GM13977 (cell line): ENCODE measurements around the gene TMEM179.

Experiments
- DNase-seq: peaks from one replicate; pipeline ENCODE4 v3.0.0; 2012; ENCODE audit warnings: low spot score
- in situ Hi-C: fragments of 300-500 bp; cut with MboI; formaldehyde crosslinking; loops from one replicate; pipeline ENCODE4 v1.12.0; 2022; ENCODE audit warnings: low sequenced_read_pairs, low pct_unique_long_range_greater_than_20kb, mixed read lengths, inconsistent platforms; ENCODE audit not compliant: unreplicated experiment
- TF ChIP-seq, protein P1 (sequence below): IDR thresholded peaks from 2 replicates; pipeline ENCODE4 v1.5.1; 2012; ENCODE audit warnings: mild to moderate bottlenecking, control low read depth; ENCODE audit not compliant: insufficient read depth; ENCODE audit errors: extremely low read depth, missing control alignments

Gene TMEM179

DNA sequence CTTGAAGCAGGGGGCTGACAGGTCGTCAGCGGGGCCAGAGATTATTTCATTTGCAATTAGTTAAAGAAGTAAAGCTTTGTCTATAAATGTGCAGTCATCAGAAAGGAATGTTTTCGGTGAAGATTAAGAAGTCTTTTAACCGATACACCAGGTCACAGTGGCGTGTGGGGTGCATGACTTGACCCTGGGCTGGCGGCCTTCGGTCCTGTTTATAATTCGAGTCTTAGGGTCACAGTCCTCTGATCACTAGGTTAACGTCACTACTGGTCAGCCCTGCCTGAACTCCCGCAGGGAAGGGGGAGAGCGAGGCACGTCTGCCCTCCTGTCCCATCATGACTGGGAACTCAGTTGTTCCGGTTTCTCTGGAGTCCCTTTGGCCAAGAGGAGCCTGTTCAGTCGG is 30.0 kb downstream of the TMEM179 start:
- in situ Hi-C loops = no loop called here
- TF ChIP-seq, protein P1, sequence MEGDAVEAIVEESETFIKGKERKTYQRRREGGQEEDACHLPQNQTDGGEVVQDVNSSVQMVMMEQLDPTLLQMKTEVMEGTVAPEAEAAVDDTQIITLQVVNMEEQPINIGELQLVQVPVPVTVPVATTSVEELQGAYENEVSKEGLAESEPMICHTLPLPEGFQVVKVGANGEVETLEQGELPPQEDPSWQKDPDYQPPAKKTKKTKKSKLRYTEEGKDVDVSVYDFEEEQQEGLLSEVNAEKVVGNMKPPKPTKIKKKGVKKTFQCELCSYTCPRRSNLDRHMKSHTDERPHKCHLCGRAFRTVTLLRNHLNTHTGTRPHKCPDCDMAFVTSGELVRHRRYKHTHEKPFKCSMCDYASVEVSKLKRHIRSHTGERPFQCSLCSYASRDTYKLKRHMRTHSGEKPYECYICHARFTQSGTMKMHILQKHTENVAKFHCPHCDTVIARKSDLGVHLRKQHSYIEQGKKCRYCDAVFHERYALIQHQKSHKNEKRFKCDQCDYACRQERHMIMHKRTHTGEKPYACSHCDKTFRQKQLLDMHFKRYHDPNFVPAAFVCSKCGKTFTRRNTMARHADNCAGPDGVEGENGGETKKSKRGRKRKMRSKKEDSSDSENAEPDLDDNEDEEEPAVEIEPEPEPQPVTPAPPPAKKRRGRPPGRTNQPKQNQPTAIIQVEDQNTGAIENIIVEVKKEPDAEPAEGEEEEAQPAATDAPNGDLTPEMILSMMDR = no peak
- DNase-seq = no peak

DNA sequence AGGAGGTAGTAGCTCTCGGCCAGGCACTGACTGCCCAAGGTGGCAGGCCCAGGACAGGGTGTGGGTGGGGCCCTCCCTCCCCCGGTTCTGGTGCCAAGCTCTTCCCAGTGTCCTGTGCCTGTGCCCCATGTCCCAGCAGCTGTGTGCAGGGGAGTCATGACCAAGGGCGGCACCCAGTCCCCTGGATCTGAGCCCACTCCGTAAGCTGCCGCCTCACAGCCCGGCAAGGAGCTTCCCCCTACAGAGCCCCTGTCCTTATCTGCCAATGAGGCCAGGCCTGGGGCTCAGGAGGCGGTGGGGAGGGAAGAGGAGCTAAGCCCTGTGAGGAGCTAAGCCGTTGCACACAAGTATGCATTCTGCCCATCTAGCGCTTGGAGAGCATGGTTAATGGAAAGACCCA is 30.6 kb downstream of the TMEM179 start:
- TF ChIP-seq, protein P1 = no peak
- in situ Hi-C loops = no loop called here
- DNase-seq = no peak

DNA sequence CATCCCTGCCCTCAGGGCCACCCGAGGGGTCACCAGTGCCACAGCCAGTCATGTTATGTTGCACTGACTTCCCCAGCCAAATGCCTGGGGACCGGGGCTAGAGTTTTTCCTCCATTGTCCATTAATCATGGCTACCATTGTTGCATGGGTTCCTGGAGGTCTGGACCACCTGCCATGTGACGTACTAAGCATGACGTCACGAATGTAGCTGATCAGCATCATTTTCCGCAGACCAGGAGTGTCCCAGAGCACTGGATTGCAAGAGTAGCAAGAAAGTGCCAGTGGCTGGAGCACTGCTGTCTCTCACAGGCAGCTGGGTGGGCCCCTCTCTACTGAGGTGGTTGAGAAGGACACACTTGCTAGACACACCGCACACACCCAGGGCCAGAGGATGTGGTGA is 31.9 kb downstream of the TMEM179 start:
- TF ChIP-seq, protein P1 = no peak
- in situ Hi-C loops = no loop called here
- DNase-seq = no peak

DNA sequence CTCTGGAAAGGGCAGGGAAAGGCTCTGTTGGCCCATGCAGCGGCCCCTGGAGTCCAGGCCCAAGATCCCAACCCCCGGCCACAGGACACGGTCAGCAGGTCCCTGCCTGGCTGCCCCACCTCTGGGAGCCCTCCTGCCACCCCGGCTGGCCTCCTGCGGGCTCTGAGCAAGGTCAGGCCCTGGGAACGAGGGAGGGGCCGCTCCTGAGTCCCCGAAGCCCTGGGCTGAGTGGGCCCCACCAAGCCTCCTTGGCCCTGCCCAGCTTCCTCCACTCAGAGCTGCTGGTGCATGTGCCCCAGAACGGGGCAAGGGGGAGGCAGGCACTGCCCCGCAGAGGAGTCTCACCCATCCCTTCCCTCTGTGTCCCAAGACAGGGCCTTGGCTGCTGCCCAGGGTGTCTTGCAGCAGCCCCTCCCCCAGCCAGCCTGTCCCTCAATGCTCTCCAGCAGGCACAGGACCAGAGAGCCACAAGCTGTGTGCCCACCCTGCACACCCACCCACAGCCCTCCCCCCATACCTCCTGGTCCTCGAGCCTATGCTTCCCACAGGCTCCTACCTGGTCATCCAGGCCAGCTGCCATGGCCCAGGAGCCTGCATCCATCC is 32.4 kb downstream of the TMEM179 start:
- no peak for DNase-seq
- in situ Hi-C loops = no loop called here
- TF ChIP-seq, protein P1 = no peak

DNA sequence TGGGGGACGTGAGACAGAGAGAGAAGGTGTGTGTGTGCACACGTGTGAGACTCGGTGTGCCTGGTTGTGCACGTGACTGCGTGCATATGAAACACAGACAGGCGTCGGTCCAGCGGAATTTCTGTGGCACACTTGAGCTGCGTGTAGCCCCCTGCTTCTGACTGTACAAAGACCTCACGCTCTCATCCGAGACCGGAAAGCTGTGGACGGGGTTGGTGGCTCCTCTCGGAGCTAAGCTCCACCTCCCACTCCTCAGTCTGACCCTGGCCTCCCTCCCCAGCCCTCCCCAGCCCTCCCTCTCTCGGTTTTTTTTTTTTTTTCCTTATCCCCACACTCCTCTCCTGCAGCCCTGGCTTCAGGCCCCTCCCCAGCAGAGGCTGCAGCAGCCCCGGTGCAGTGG is 33.3 kb downstream of the TMEM179 start:
- no peak for DNase-seq
- in situ Hi-C loops = no loop called here
- TF ChIP-seq, protein P1 = no peak

DNA sequence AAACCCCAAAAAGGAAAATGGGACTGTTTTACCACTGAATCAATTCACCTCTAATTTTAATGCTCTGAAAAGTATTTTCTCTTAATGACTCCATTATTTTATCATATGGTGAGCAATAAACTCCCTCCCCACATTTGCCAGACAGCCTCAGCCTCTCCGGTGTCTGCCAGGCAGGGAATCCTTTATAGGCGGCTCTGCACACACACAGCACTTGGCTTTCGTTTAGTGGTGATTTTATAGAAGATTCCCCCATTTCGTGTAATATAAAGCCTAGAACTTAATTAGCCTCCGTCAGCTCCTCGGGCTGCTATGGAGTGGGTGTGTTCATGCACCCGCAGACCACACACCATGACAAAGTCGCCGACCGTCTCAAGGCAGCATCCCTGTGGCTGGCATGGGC is 35.1 kb downstream of the TMEM179 start:
- TF ChIP-seq, protein P1 = no peak
- no peak for DNase-seq
- in situ Hi-C loops = no loop called here

DNA sequence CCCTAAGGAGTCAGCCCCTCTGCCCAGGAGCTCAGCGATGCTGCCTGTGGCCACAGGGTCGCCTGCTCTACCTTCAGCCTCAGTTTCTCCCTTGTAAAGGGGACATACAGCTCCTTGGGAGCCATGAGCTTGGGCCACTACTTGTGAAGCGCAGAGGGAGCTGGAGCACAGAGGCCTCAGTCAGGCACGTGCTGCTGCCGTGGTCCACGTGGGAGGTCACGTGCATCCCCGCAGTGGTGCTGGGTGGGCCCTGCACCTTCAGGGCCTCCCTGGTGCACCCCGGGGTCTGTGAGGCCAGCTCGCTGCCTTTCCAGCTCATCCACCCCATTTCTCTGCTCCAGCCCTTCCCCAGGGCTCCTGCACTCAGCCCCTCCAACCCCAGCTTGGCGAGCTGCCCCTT is 36.0 kb downstream of the TMEM179 start:
- in situ Hi-C loops = no loop called here
- no peak for DNase-seq
- TF ChIP-seq, protein P1 = no peak
